ENCODE results near the gene KMT2E. TPM values are rescaled to one million over a fixed set of nuclear protein-coding genes. Genes with fewer than 3 reads are reported as not detected.

Gene KMT2E
- polyA plus RNA-seq, 2 of the 4 experiments (the other 2 are of a cell fraction) = 9.4 to 23.4 TPM

GRCh38 chr7:105044449-105045070, 30.6 kb downstream of the KMT2E start:
- Histone ChIP-seq H3K27ac (no peak overlapping the region), H3K4me2 (no peak overlapping the region), H3K4me3 (no peak overlapping the region), H3K9me3 (no peaks in the 10 kb centered on the region), H3K4me1 (peaks cover 25% of the 10 kb centered on the region)
- CTCF ChIA-PET = no interaction called here
- DNase-seq (ENCODE audit: low read depth in 1 of 2, low spot score in 1 of 2) (no peak), ATAC-seq (no peak), FAIRE-seq (no peak)
- TF ChIP-seq FOSL2 (IDR thresholded peaks at IDR 0.05) (no peak), FOSL2 (CRISPR knock-in tag; IDR thresholded peaks at IDR 0.05) (no peak), NPAS2 (CRISPR knock-in tag; IDR thresholded peaks at IDR 0.05; ENCODE audit: borderline replicate concordance) (no peak), RFX5 (IDR thresholded peaks at IDR 0.05) (no peak), RCOR1 (IDR thresholded peaks at IDR 0.05; ENCODE audit: low read depth, low read length) (no peak), JUNB (IDR thresholded peaks at IDR 0.05) (no peak), SREBF2 (IDR thresholded peaks at IDR 0.05) (no peak), REST (IDR thresholded peaks at IDR 0.05) (no peak), RARB (CRISPR knock-in tag; IDR thresholded peaks at IDR 0.05) (no peak), HES2 (IDR thresholded peaks at IDR 0.05) (no peak), HDAC2 (IDR thresholded peaks at IDR 0.05) (no peak), RAD21 (conservative IDR thresholded peaks at IDR 0.05 in 1 of 2, IDR thresholded peaks at IDR 0.05 in 1 of 2) (no peak), GATA3 (IDR thresholded peaks at IDR 0.05; ENCODE audit: borderline replicate concordance) (no peak), BHLHE40 (IDR thresholded peaks at IDR 0.05; ENCODE audit: low read depth, low read length) (no peak), PBX3 (IDR thresholded peaks at IDR 0.05) (no peak), ATOH8 (CRISPR knock-in tag; IDR thresholded peaks at IDR 0.05; ENCODE audit: low read depth) (no peak), FOSB (CRISPR knock-in tag; IDR thresholded peaks at IDR 0.05) (no peak), CEBPB (IDR thresholded peaks at IDR 0.05) (no peak), E2F6 (IDR thresholded peaks at IDR 0.05; ENCODE audit: borderline replicate concordance, low read depth) (no peak), PHF8 (IDR thresholded peaks at IDR 0.05; ENCODE audit: borderline replicate concordance, low read depth) (no peak), USF2 (IDR thresholded peaks at IDR 0.05) (no peak)
- POLR2A ChIA-PET = no interaction called here
- WGBS (ENCODE audit: missing lambda C conversion rate) = 75% methylated on average over 2 of the region's 2 CpGs
